HuH-7 (cell line): ENCODE results near the gene POLL.
"Not testable (repeated sequence)": the region's sequence is repeated elsewhere in the genome, so short reads cannot be mapped to it uniquely, and the experiment has no call there.

Experiments used
- DNase-seq: peaks from one replicate; pipeline ENCODE4 v3.0.0; 2011; ENCODE audit warnings: low spot score

POLL gene

GRCh38 chr10:101611096-101611905 lies 23.2 kb upstream of the POLL start:
- DNase-seq, result no peak

GRCh38 chr10:101609481-101609880 lies 21.4 kb upstream of the POLL start:
- DNase-seq, result no peak

- no peak for DNase-seq
Measured at GRCh38 chr10:101607124-101607523, 19.1 kb upstream of the POLL start.

- DNase-seq, result peak; percentile 85
Measured at GRCh38 chr10:101602761-101603398, 14.8 kb upstream of the POLL start.

- DNase-seq, result no peak
Measured at GRCh38 chr10:101601541-101601940, 13.5 kb upstream of the POLL start.

GRCh38 chr10:101597091-101597900 lies 9.2 kb upstream of the POLL start:
- DNase-seq, result no peak

GRCh38 chr10:101595591-101596433 lies 7.8 kb upstream of the POLL start:
- no peak for DNase-seq

- DNase-seq, result not testable (repeated sequence)
Measured at GRCh38 chr10:101593331-101593730, 5.3 kb upstream of the POLL start.

GRCh38 chr10:101588879-101589278 lies 822 bp upstream of the POLL start:
- DNase-seq, result no peak

GRCh38 chr10:101585841-101586240 lies 2.2 kb downstream of the POLL start:
- no peak for DNase-seq

GRCh38 chr10:101580486-101581399 lies 7.3 kb downstream of the POLL start:
- DNase-seq, result no peak

- DNase-seq, result no peak
Measured at GRCh38 chr10:101579516-101579870, 8.6 kb downstream of the POLL start.

GRCh38 chr10:101578803-101579515 lies 9.1 kb downstream of the POLL start:
- DNase-seq, result no peak

- no peak for DNase-seq
Measured at GRCh38 chr10:101578192-101578591, 9.9 kb downstream of the POLL start.

GRCh38 chr10:101577121-101577871 lies 10.8 kb downstream of the POLL start:
- DNase-seq, result no peak

- DNase-seq, result no peak
Measured at GRCh38 chr10:101576211-101576863, 11.7 kb downstream of the POLL start.

- DNase-seq, result no peak
Measured at GRCh38 chr10:101575580-101576210, 12.4 kb downstream of the POLL start.

GRCh38 chr10:101575091-101575490 lies 13.0 kb downstream of the POLL start:
- no peak for DNase-seq
